Osteocyte (in vitro differentiated cells): ENCODE measurements around the gene MBNL2. TPM values are rescaled to one million over a fixed set of nuclear protein-coding genes. Genes with fewer than 3 reads are reported as not detected.
"Not testable (repeated sequence)": the region's sequence is repeated elsewhere in the genome, so short reads cannot be mapped to it uniquely, and the experiment has no call there.

Experiments
- DNase-seq: peaks from one replicate; pipeline ENCODE4 v3.0.0; 2021; ENCODE audit warnings: mixed read lengths; ENCODE audit not compliant: unreplicated experiment; ENCODE audit errors: extremely low spot score
- H3K27ac Mint-ChIP-seq: one replicate; pipeline ENCODE4 v1.8.0; 2021; ENCODE audit warnings: mild to moderate bottlenecking, mixed read lengths; ENCODE audit not compliant: unreplicated experiment
- H3K27me3 Mint-ChIP-seq: one replicate; pipeline ENCODE4 v1.8.0; 2021; ENCODE audit warnings: mixed read lengths; ENCODE audit not compliant: unreplicated experiment
- H3K36me3 Mint-ChIP-seq: one replicate; pipeline ENCODE4 v1.8.0; 2021; ENCODE audit warnings: mixed read lengths; ENCODE audit not compliant: unreplicated experiment
- H3K4me1 Mint-ChIP-seq: one replicate; pipeline ENCODE4 v1.8.0; 2021; ENCODE audit warnings: mixed read lengths; ENCODE audit not compliant: unreplicated experiment
- H3K4me3 Mint-ChIP-seq: one replicate; pipeline ENCODE4 v1.8.0; 2021; ENCODE audit warnings: mild to moderate bottlenecking, moderate library complexity, mixed read lengths; ENCODE audit not compliant: unreplicated experiment
- H3K9me3 Mint-ChIP-seq: one replicate; pipeline ENCODE4 v1.8.0; 2021; ENCODE audit warnings: mixed read lengths; ENCODE audit not compliant: unreplicated experiment
- total RNA-seq: library from RNA; stranded (reverse); gene quantifications from 2 replicates; pipeline ENCODE4 v1.2.1, GENCODE V29; 2021
- TF ChIP-seq, protein P1 (sequence below): fragments of 200-600 bp; sonication (generic); IDR thresholded peaks from 2 replicates; pipeline ENCODE4 v1.5.0; 2021; ENCODE audit warnings: antibody characterized with exemption, mild to moderate bottlenecking, moderate library complexity

MBNL2 gene
- total RNA-seq, 1 donor from 2014 or later = 66.6 TPM

DNA sequence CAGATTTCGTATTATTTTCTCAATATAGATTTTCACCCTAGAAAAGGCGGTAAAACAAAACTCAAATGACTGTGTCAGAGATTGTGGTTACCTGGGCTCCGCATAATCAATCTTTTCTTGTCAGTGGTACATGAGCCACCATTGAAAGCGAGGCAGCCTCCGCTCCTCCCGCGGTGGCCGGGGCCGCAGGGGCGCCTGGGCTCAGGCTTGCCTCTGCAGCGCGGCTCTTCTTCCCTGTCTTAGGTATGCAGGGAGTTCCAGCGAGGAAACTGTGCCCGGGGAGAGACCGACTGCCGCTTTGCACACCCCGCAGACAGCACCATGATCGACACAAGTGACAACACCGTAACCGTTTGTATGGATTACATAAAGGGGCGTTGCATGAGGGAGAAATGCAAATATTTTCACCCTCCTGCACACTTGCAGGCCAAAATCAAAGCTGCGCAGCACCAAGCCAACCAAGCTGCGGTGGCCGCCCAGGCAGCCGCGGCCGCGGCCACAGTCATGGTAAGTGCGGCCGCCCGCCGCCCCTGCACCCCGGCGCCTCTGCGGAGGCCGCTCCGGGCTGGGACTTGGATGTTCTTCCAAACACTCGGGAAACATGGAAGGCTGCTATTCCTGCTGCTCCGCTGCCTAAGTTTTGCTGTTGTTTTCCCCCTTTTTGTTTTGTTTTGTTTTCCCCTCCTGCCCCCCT lies 124.6 kb downstream of the MBNL2 start:
- Mint-ChIP-seq H3K27ac (no peak overlapping the region), H3K9me3 (peaks cover 6% of the 10 kb centered on the region), H3K27me3 (no peaks in the 10 kb centered on the region), H3K4me3 (no peak overlapping the region), H3K36me3 (peaks cover 55% of the 10 kb centered on the region), H3K4me1 (peaks cover 16% of the 10 kb centered on the region)
- TF ChIP-seq, protein P1, sequence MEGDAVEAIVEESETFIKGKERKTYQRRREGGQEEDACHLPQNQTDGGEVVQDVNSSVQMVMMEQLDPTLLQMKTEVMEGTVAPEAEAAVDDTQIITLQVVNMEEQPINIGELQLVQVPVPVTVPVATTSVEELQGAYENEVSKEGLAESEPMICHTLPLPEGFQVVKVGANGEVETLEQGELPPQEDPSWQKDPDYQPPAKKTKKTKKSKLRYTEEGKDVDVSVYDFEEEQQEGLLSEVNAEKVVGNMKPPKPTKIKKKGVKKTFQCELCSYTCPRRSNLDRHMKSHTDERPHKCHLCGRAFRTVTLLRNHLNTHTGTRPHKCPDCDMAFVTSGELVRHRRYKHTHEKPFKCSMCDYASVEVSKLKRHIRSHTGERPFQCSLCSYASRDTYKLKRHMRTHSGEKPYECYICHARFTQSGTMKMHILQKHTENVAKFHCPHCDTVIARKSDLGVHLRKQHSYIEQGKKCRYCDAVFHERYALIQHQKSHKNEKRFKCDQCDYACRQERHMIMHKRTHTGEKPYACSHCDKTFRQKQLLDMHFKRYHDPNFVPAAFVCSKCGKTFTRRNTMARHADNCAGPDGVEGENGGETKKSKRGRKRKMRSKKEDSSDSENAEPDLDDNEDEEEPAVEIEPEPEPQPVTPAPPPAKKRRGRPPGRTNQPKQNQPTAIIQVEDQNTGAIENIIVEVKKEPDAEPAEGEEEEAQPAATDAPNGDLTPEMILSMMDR = no peak
- no peak for DNase-seq

DNA sequence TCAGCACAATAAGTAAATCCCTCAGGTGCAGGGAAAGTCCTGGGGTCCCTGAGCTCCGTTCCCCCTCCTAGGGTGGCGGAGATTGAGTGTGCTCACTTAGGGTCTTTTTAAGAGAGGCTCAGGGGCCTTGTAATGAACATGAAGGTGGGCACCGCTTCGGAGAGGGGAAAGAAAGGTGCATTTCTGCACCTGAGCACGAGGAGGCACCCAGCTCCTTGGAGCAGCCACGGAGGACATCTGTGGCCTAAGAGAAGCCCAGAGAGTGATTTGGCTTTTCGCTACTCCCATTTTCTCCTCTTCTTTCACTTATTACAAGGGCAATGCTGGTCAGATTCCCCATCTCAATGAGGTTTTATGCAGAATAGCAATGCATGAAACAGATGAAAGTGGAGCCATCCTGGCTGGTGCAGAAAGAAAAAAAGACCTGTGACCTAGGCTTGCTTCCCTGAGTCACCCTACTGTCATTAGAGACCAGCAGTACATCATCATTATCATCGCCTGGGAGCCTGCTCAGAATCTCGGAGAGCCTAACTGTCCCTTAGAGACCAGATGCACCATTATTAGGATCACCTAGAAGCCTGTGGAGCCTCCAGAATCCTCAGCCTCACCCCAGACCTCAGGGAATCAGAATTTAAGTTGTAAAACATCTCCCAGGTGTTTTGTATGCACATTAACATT lies 125.3 kb downstream of the MBNL2 start:
- Mint-ChIP-seq H3K9me3 (peaks cover 6% of the 10 kb centered on the region), H3K27me3 (no peaks in the 10 kb centered on the region), H3K4me3 (no peak overlapping the region), H3K27ac (no peak overlapping the region), H3K4me1 (peaks cover 13% of the 10 kb centered on the region), H3K36me3 (peaks cover 59% of the 10 kb centered on the region)
- no peak for DNase-seq
- TF ChIP-seq, protein P1 = no peak

DNA sequence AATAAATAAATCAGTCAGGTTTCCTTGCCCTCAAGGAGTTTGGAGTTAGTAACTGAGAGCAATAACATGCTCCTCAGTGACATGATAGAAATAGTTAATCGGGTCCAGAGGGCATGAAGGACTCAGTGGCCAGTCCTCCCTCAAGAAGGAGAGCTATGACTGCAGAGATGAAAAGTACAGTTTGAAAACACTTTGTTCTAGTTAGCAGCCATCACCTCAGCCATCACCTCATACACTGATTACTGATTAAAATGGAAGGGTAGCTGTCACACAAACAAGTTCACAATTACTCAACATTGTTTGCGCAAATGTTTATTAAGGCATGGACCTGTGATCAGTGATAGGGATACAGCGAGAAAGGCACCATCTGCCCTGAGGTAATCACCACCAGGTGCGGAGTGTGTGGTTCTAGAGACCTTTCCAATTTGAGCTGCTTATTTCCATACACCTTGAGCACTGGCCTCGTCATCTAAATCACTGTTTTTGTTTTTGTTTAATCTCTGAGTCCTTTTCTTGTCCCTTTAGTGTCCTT lies 126.5 kb downstream of the MBNL2 start:
- Mint-ChIP-seq H3K4me1 (peaks cover 8% of the 10 kb centered on the region), H3K36me3 (peaks cover 59% of the 10 kb centered on the region), H3K27ac (no peak overlapping the region), H3K4me3 (no peak overlapping the region), H3K27me3 (no peaks in the 10 kb centered on the region), H3K9me3 (peaks cover 6% of the 10 kb centered on the region)
- TF ChIP-seq, protein P1 = no peak
- DNase-seq = no peak

DNA sequence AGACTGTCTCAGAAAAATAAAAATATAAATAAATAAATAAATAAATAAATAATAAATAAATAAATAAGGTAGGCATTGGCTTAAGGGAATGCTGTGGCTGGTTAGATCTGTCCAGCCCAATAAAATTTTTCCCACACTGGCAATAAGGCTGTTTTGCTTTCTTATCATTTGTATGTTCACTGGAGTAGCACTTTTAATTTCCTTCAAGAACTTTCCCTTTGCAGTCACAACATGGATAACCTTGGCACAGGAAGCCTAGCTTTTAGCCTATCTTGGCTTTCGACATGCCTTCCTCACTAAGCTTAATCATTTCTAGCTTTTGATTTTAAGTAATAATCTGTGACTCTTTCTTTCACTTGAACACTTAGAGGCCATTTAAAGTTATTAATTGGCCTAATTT lies 129.9 kb downstream of the MBNL2 start:
- H3K4me1 Mint-ChIP-seq, H3K9me3 Mint-ChIP-seq, DNase-seq, H3K27me3 Mint-ChIP-seq, H3K4me3 Mint-ChIP-seq, H3K27ac Mint-ChIP-seq: not testable (repeated sequence)
- peaks cover 66% of the 10 kb centered on the region for H3K36me3 Mint-ChIP-seq

DNA sequence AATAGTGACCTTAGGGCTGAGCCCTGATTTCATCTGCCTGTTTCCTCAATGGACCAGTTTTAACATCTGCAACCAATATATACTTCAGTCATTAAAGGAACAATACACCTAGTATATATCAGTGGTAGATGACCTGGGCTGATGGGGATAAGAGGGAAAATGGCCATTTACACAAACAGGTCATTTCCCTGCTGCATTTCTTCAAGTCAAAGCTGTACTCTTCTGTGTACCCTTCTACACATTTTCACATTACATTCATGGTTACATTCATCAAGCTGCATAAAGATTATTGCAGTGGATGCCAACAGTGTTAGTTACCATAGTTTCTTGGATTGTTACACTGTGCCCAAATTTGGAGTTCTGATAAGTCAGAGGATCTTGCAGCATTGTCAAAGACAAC lies 130.7 kb downstream of the MBNL2 start:
- no peaks in the 10 kb centered on the region for H3K27me3 Mint-ChIP-seq
- no peak for DNase-seq
- no peak overlapping the region for H3K4me3 Mint-ChIP-seq
- H3K9me3 Mint-ChIP-seq = peaks cover 6% of the 10 kb centered on the region
- H3K4me1 Mint-ChIP-seq = peaks cover 9% of the 10 kb centered on the region
- peaks cover 68% of the 10 kb centered on the region for H3K36me3 Mint-ChIP-seq
- H3K27ac Mint-ChIP-seq = no peak overlapping the region
- TF ChIP-seq, protein P1 = no peak
